Endometrial microvascular endothelial cells (primary cell): ENCODE data around the gene SCARB2. TPM values are rescaled to one million over a fixed set of nuclear protein-coding genes. Genes with fewer than 3 reads are reported as not detected.

Source experiments
- in situ Hi-C: cut with HindIII; loops from 2 replicates; pipeline ENCODE4 v1.10.0; 2017; ENCODE audit warnings: low sequenced_read_pairs, low pct_unique_long_range_greater_than_20kb; ENCODE audit errors: inconsistent ontology term
- total RNA-seq: library from RNA; depleted of rRNA; stranded (reverse); fragments of >200 nt; gene quantifications from one replicate; pipeline ENCODE4 v1.2.3, GENCODE V29; 2015; ENCODE audit errors: inconsistent ontology term

Gene SCARB2
- total RNA-seq, 1 donor from 2014 or later, result 132 TPM

GRCh38 chr4:76175336-76175735 is 38.3 kb downstream of the SCARB2 start:
- in situ Hi-C loops, result no loop called here

DNA sequence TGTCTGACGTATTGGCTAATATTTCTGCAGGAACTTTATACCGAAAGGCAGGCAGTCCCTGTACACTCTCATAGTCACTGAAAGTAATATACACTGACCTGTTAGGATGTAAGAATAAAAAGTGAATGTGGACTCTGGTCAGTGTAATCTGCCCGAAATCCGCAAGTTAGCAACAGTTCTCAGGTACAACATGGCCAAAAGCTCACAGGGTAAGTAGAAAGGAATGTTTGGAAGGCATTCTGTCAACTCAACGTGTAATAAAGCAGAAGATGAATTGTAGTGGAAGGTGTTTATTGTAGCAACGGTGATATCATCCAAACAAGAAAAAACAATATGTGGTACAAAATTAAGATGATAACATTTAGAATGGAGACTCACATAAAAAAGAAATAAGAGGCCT is 39.4 kb downstream of the SCARB2 start:
- in situ Hi-C loops, result no loop called here

DNA sequence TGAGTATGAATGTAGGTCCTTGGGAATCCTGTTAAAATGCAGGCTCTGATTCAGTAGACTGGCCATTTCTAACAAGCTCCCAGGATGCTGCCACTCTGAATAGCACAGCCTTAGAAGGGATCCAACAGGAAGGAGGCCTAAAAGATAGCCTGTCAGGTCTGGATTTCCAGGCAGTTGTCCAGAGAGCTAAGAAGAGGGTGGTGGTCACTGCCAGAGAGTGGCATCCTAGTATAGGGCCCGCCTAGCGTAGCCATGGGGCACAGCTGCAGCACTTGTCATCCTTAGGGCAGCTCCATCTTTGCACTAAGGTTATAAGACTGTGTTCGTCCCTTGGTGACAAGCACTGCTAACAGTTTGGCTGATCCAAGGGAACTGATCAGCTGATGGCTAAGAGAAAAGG is 44.9 kb downstream of the SCARB2 start:
- in situ Hi-C loops, result no loop called here

- in situ Hi-C loops, result no loop called here
Measured at GRCh38 chr4:76166480-76166879, 47.1 kb downstream of the SCARB2 start.

- in situ Hi-C loops, result no loop called here
Measured at GRCh38 chr4:76160355-76160754, 53.3 kb downstream of the SCARB2 start.

DNA sequence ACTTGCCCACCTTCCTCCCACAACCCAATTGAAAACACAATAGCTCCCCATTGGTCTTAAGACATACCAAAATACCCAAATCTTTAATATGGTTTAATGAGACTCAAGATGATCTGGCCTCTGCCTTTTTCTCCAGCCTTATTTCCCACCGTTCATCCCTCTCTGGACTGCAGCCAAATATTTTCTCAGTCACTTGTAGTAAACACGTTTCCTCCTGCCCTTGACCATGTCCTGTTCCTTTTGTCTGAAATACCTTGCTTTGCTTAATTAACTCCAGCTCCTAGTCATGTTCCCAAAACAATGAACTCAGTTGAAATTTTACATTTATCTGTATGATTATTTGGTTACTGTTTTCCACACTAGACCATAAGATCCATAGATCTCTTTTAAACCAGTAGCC is 57.0 kb downstream of the SCARB2 start:
- in situ Hi-C loops, result no loop called here

DNA sequence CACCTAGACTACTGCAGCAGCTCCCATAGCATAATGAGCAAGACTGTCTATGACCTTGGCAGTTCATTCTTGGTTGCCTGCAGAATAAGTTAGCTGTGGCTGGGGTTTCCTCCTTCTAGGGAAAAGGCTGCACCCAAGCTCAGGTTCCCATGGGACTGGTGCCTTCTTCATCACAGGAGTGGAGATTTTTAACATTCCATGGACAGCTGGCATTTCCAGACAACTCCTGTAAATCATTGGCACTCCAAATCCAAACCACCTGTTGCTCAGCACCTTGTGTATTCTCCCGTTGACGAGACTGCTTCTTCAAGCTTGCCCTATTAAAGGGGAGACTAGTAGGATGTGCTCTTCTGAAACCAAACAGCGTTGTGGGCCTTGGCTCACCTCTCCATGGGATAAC is 57.6 kb downstream of the SCARB2 start:
- in situ Hi-C loops, result no loop called here

GRCh38 chr4:76153356-76153755 is 60.3 kb downstream of the SCARB2 start:
- in situ Hi-C loops, result no loop called here

- in situ Hi-C loops, result no loop called here
Measured at GRCh38 chr4:76148142-76148865, 65.3 kb downstream of the SCARB2 start, which contains the start of gene NUP54. TSS of gene NUP54 (minus strand) at chr4:76148397. CDS start at chr4:76148374, 23 bp downstream.

GRCh38 chr4:76147454-76148141 is 66.0 kb downstream of the SCARB2 start:
- in situ Hi-C loops, result no loop called here

DNA sequence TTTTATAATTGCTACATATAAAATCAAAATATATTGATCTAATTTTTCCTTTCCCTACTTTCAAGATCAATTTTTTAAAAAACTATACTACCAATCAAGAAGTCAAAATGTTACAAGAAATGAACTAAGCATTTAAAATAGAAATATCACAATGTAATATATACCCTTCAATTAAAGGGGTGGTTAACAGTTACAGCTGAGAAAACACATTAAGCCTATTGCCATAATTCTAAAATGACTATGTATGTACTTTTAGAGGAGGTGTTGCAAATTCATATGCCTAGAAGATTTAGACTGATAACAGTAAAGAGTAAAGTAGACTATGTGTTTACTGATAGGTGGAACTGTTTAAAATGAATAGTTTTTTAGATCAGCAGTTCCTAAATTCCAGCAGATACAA is 69.1 kb downstream of the SCARB2 start:
- in situ Hi-C loops, result no loop called here

DNA sequence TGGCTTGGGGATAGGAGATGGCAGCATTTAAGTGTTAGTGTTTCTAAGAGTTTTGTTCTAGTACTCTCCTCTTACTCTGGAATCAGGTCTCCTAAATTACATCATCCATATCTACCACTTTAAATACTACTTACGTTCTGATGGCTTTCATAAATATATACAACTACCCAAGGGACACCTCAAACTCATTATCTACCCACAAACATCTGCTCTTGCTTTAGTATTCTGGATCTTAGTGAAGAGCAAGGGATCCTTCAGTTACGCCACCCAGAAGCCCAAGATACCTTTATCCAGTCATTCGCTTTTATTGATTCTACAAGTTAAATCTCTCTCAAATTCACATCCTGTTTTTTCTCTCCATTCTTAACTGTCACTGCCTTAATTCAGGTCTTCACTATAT is 72.4 kb downstream of the SCARB2 start:
- in situ Hi-C loops, result no loop called here

DNA sequence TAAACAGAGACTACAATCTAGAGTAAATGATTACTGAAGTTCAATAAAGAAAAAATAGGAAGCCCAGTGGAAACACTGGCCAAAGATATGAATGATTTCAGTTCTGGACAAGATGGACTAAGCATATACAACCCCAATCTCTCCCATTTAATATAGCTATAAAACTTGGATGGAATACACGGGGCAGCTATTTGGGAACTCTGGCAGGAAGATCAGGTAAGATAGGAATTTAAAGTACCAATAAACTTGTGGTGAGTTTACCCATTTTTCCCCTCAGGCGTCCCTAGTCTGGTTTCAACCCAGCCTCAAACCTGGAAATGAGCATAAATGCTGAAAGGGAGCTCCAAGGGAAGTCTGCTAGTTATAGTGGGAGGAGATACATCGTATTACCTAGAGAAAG is 85.9 kb downstream of the SCARB2 start:
- in situ Hi-C loops, result no loop called here

DNA sequence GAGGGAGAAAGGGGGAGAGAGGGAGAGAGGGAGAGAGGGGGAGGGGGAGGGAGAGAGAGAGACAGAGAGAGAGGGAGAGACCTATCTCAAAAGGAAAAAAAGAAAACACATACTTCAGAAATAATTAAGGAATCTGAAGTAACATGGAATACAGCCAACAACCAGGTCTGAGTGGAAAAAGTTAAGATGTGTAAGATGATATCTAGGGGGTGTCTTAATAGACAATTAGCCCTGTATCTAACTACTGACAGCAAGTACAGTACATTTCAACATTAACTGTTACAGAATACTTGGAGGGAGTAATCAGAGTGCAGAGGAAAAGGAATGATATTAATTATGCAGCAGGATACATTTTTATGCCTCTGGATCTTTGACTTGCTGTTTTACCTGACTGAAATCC is 87.8 kb downstream of the SCARB2 start:
- in situ Hi-C loops, result no loop called here

DNA sequence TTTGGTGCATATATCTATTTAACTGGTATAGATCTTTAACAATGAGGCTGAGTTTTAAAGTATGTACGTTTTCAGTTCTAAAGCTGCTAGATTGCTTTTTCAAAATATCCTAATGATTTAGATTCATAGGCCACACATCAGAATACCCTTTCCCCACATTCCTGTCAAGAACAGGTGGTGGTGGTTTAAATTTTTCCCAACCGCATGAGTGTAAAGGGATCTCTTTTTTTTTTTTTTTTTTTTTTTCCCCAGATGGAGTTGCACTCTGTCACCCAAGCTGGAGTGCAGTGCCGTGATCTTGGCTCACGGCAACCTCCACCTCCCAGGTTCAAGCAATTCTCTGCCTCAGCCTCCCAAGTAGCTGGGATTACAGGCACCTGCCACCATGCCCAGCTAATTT is 93.4 kb downstream of the SCARB2 start:
- in situ Hi-C loops, result no loop called here

DNA sequence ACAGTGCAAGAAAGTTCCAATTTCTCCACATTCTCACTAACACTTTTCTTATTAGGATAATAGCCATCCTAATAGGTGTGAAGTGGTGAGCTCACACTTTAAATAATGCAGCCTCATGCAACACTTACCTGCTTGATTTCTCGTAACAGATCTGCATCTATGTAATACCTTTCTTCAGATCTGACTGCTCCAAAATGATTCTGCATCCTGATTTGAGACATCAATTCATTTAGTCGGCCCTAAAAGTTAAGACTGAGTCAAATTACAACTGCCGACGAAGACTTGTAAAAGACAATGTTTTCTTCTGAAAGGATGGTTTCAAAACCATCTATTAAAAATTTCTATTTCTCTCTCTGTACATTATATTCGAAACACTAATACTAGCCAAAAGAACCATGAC is 96.1 kb downstream of the SCARB2 start:
- in situ Hi-C loops, result no loop called here

DNA sequence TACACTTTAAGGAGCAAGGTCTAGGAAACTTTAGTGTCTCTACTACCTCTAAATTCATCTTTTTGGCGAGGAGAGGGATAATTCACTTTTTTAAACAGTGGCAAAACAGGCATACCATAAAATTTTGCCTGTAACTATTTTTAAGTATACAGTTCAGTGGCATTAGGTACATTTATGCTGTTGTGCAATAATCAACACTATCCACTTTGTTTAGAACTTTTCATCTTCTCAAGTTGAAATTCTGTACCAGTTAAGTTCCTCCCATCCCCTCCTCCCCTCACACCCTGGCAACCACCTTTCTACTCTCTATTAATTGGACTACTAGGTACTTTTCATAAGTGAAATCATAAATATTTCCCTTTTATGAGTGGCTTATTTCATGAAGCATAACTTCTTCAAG is 96.8 kb downstream of the SCARB2 start:
- in situ Hi-C loops, result no loop called here
